AG04449 (cell line): ENCODE measurements around the gene PPM1A.

Source experiments
- CTCF ChIA-PET: fragments of 350-600 bp; formaldehyde crosslinking; extraction: SDS; loops from one replicate; lab custom pipeline; 2021; ENCODE audit warnings: antibody characterized with exemption; lab: Yijun Ruan, JAX
- POLR2A ChIA-PET: fragments of 400-600, 350-600 bp; formaldehyde crosslinking; extraction: SDS; loops from one replicate; lab custom pipeline; 2020; ENCODE audit warnings: antibody characterized with exemption, inconsistent platforms; lab: Yijun Ruan, JAX
- DNase-seq: peaks from one replicate; pipeline ENCODE4 v3.0.0-alpha.2; 2010; ENCODE audit warnings: low read depth, low spot score
- H3K4me3 ChIP-seq: 2 replicates; pipeline ENCODE4 v1.5.1; 2011; ENCODE audit warnings: low read depth, mild to moderate bottlenecking, control low read depth, low read length
- TF ChIP-seq, protein P1 (sequence below): IDR thresholded peaks from one replicate; pipeline ENCODE4 v1.5.1; 2011; ENCODE audit warnings: mild to moderate bottlenecking, moderate library complexity, low read length, control low read depth, inconsistent platforms; ENCODE audit not compliant: insufficient read depth; ENCODE audit errors: missing control alignments

Gene PPM1A

DNA sequence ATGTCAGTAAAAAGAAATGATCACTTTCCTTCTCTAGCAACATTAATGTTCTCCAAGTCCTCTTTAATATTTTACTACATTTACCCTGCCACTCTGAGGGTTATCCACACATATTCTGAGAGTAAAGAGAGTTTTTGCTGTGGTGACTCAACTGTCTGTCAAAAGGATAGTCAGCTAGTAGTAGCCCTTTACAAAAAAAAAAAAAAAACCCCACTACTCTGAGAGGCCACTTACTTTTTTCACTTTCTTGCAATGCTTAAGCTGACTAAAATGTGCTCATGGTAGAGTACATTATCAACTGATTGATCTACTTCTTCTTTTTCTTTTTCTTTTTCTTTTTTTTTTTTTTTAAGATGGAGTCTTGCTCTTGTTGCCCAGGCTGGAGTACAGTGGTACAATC is 27.6 kb upstream of the PPM1A start:
- POLR2A ChIA-PET, result no interaction called here
- no peak overlapping the region for H3K4me3 ChIP-seq
- TF ChIP-seq, protein P1, sequence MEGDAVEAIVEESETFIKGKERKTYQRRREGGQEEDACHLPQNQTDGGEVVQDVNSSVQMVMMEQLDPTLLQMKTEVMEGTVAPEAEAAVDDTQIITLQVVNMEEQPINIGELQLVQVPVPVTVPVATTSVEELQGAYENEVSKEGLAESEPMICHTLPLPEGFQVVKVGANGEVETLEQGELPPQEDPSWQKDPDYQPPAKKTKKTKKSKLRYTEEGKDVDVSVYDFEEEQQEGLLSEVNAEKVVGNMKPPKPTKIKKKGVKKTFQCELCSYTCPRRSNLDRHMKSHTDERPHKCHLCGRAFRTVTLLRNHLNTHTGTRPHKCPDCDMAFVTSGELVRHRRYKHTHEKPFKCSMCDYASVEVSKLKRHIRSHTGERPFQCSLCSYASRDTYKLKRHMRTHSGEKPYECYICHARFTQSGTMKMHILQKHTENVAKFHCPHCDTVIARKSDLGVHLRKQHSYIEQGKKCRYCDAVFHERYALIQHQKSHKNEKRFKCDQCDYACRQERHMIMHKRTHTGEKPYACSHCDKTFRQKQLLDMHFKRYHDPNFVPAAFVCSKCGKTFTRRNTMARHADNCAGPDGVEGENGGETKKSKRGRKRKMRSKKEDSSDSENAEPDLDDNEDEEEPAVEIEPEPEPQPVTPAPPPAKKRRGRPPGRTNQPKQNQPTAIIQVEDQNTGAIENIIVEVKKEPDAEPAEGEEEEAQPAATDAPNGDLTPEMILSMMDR, result no peak
- DNase-seq, result no peak
- CTCF ChIA-PET, result no interaction called here

DNA sequence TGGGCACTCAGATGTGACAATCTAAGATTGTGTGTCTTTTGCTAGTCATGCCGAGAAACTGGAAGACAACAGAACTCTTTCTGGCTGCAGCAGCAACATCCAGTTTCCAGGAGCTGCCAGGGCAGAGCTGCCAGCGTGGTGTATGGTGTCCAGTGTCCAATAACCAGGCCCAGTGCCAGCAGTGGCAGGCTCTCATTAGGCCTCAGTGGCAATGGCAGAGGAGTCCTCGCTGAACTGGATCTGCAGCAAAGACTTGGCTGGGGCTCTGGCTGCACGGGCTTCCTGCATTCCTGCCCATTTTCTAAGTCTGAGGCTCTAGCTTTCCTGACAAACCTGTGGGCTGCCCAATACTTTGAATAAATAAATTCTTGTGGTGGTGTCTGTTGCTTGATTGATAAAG is 26.2 kb upstream of the PPM1A start:
- H3K4me3 ChIP-seq, result no peak overlapping the region
- ChIA-PET POLR2A (no interaction called here), CTCF (no interaction called here)
- no peak for DNase-seq
- TF ChIP-seq, protein P1, result no peak

DNA sequence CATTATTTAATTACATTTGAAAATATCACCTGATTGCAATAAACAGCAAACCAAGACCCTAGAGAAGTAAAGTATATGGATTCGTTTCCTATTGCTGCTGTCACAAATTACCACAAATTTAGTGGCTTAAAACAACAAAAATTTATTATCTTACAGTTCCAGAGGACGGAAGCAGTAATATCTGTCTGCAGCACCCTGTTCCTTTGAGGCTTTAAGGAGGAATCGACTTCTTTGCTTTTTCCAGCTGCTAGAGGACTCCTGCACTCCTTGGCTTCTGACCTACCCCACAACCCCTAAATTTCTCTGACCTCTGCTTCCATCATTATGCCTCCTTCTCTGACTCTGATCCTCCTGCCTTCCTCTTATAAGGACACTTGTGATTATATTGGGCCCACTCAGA is 23.8 kb upstream of the PPM1A start:
- TF ChIP-seq, protein P1, result no peak
- CTCF ChIA-PET, result no interaction called here
- no peak overlapping the region for H3K4me3 ChIP-seq
- DNase-seq, result no peak
- POLR2A ChIA-PET, result no interaction called here

DNA sequence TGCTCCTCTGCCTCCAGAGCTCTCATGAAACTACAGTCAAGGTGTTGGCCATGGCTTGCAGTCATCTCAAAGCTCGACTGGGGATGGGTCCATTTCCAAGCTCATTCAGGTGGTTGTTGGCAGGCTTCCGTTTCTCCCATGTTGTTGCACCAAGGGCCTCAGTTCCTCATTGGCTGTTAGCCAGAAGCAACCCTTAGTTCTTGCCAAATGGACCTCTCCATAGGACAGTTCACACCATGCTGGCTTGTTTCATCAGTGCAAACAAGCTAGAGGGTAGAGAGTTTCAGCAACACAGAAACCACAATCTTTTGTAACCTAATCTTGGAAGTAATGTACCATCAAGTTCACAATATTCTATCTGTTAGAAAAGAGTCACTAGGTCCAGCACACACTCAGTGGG is 22.7 kb upstream of the PPM1A start:
- POLR2A ChIA-PET, result no interaction called here

DNA sequence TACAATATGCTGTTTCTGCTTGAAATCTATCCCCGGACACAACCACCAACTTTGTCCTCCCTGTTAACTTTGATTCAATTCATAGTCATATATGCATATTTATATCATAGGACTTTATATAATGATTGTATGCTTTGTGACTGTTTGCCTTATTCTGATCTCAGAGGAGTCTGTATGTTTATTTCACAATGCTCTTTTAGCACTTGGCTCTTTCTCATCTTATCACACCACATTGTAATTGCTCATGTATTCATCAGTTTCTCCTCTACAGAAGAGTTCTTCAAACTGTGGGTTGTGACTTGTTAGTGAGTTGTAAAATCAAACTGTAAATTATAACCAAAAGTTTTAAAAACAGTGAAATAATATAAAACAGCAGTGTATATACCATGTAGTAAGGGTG is 21.7 kb upstream of the PPM1A start:
- POLR2A ChIA-PET, result no interaction called here
- DNase-seq, result no peak
- TF ChIP-seq, protein P1, result no peak
- H3K4me3 ChIP-seq, result no peak overlapping the region
- CTCF ChIA-PET, result no interaction called here

More for the DNA sequence above, 22.7 kb upstream of the PPM1A start:
- DNase-seq, result no peak
- TF ChIP-seq, protein P1, result no peak
- H3K4me3 ChIP-seq, result no peak overlapping the region
- CTCF ChIA-PET, result no interaction called here

DNA sequence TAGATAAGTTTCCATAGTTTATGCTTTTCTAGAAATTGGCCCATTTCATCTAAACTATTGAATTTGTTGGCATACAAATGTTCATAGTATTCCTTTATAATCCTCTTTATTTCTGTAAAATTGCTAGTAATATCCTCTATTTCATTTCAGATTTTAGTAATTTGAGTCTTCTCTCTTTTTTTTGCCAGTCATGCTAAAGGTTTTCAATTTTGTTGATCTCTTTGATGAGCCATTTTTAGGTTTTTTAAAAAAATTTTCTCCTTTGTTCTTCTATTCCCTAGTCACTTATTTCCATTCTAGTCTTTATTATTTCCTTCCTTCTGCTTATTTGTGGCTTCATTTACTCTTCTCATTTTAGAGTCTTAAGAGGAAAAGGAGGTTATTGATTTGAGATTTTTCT is 19.4 kb upstream of the PPM1A start:
- POLR2A ChIA-PET, result no interaction called here

More for the DNA sequence above, 19.4 kb upstream of the PPM1A start:
- TF ChIP-seq, protein P1, result no peak
- CTCF ChIA-PET, result no interaction called here
- no peak overlapping the region for H3K4me3 ChIP-seq
- no peak for DNase-seq
